Neural cell (in vitro differentiated cells): ENCODE measurements around the gene KLHL35. TPM values are rescaled to one million over a fixed set of nuclear protein-coding genes. Genes with fewer than 3 reads are reported as not detected.

Experiments used
- H2AFZ ChIP-seq: fragments of 200-600, 300-800 bp; sonication (generic), shearing (Covaris generic); 2 replicates; pipeline ENCODE4 v1.6.0; 2014; ENCODE audit warnings: low read depth, mild to moderate bottlenecking, antibody characterized with exemption, low read length, moderate library complexity
- H3F3A ChIP-seq: fragments of 200-600 bp; shearing (Covaris generic); 2 replicates; pipeline ENCODE4 v1.6.1; 2016; ENCODE audit warnings: mild to moderate bottlenecking, moderate library complexity, mixed read lengths, antibody characterized with exemption, low read length; ENCODE audit not compliant: insufficient read depth, poor library complexity, severe bottlenecking
- H3K27ac ChIP-seq: fragments of 200-600, 300-800 bp; sonication (generic), shearing (Covaris generic); 2 replicates; pipeline ENCODE4 v1.5.1; 2014; ENCODE audit warnings: mild to moderate bottlenecking, low read length, moderate library complexity
- H3K27me3 ChIP-seq: fragments of 300-800, 200-600 bp; sonication (generic), shearing (Covaris generic); 2 replicates; pipeline ENCODE4 v1.6.0; 2014; ENCODE audit warnings: mild to moderate bottlenecking, low read depth, low read length, moderate library complexity; ENCODE audit not compliant: insufficient read depth
- H3K36me3 ChIP-seq: fragments of 300-800, 200-600 bp; sonication (generic), shearing (Covaris generic); 2 replicates; pipeline ENCODE4 v1.5.1; 2014; ENCODE audit warnings: mild to moderate bottlenecking, antibody characterized with exemption, low read length, moderate library complexity; ENCODE audit not compliant: insufficient read depth
- H3K4me2 ChIP-seq: fragments of 300-800, 200-600 bp; sonication (generic), shearing (Covaris generic); 2 replicates; pipeline ENCODE4 v1.6.0; 2014; ENCODE audit warnings: mild to moderate bottlenecking, low read length
- H3K4me3 ChIP-seq: fragments of 300-800, 200-600 bp; sonication (generic), shearing (Covaris generic); 2 replicates; pipeline ENCODE4 v1.5.1; 2014; ENCODE audit warnings: mild to moderate bottlenecking, low read length, moderate library complexity
- H3K79me2 ChIP-seq: fragments of 200-600 bp; shearing (Covaris generic); replicated peaks from 2 replicates; pipeline ENCODE4 v1.6.0; 2014; ENCODE audit warnings: mild to moderate bottlenecking, low read length, moderate library complexity; ENCODE audit not compliant: insufficient read depth
- H3K9ac ChIP-seq: fragments of 300-800, 200-600 bp; sonication (generic), shearing (Covaris generic); 2 replicates; pipeline ENCODE4 v1.6.1; 2016; ENCODE audit warnings: mild to moderate bottlenecking, low read length, mixed read lengths
- H3K9me2 ChIP-seq: fragments of 200-600 bp; shearing (Covaris generic); 2 replicates; pipeline ENCODE4 v1.6.1; 2016; ENCODE audit warnings: mild to moderate bottlenecking, low read length, mixed read lengths; ENCODE audit not compliant: insufficient read depth
- H3K9me3 ChIP-seq: fragments of 200-600, 300-800 bp; sonication (generic), shearing (Covaris generic); 2 replicates; pipeline ENCODE4 v1.6.1; 2016; ENCODE audit warnings: mild to moderate bottlenecking, mixed run types, low read length, moderate library complexity, mixed read lengths
- H4K20me1 ChIP-seq: fragments of 200-600 bp; shearing (Covaris generic); 2 replicates; pipeline ENCODE4 v1.6.1; 2016; ENCODE audit warnings: mild to moderate bottlenecking, mixed run types; ENCODE audit not compliant: insufficient read depth
- EP300 ChIP-seq: fragments of 450-650 bp; conservative IDR thresholded peaks from 2 replicates; pipeline ENCODE4 v1.6.1; 2014; ENCODE audit warnings: antibody characterized with exemption, mild to moderate bottlenecking, moderate library complexity; ENCODE audit not compliant: poor library complexity, severe bottlenecking
- EZH2 ChIP-seq: fragments of 200-600, 300-800 bp; shearing (Covaris generic), sonication (generic); IDR thresholded peaks from 2 replicates; pipeline ENCODE4 v1.6.1; 2014; ENCODE audit warnings: antibody characterized with exemption, low read length, borderline replicate concordance, mild to moderate bottlenecking; ENCODE audit not compliant: insufficient read depth, poor library complexity, severe bottlenecking
- MXI1 ChIP-seq: fragments of 450-650 bp; conservative IDR thresholded peaks from 2 replicates; pipeline ENCODE4 v1.6.1; 2014; ENCODE audit warnings: antibody characterized with exemption, mild to moderate bottlenecking; ENCODE audit not compliant: poor library complexity, severe bottlenecking
- POLR2AphosphoS5 ChIP-seq: IDR thresholded peaks from 2 replicates; pipeline ENCODE4 v1.6.1; 2012
- RAD21 ChIP-seq: fragments of 450-650 bp; conservative IDR thresholded peaks from 2 replicates; pipeline ENCODE4 v1.6.1; 2014; ENCODE audit warnings: antibody characterized with exemption, mild to moderate bottlenecking, moderate library complexity
- SMC3 ChIP-seq: fragments of 450-650 bp; conservative IDR thresholded peaks from 2 replicates; pipeline ENCODE4 v1.6.1; 2014; ENCODE audit warnings: antibody characterized with exemption, mild to moderate bottlenecking, moderate library complexity; ENCODE audit not compliant: poor library complexity
- TAF1 ChIP-seq: IDR thresholded peaks from 2 replicates; pipeline ENCODE4 v1.6.1; 2012; ENCODE audit warnings: low read depth
- polyA plus RNA-seq: library from polyadenylated mRNA; depleted of rRNA; stranded (reverse); fragments of >200 nt; gene quantifications from 2 replicates; pipeline ENCODE4 v1.2.3, GENCODE V29; 2014
- TF ChIP-seq, protein P1 (sequence below): IDR thresholded peaks from 2 replicates; pipeline ENCODE4 v1.6.1; 2012; ENCODE audit warnings: borderline replicate concordance
- TF ChIP-seq, protein P2 (sequence below): fragments of 450-650 bp; IDR thresholded peaks from 2 replicates; pipeline ENCODE4 v1.5.1; 2014; ENCODE audit warnings: antibody characterized with exemption, mild to moderate bottlenecking, moderate library complexity; ENCODE audit not compliant: poor library complexity, severe bottlenecking

The KLHL35 gene
- polyA plus RNA-seq, 1 donor from 2014 or later: 17.0 TPM

DNA sequence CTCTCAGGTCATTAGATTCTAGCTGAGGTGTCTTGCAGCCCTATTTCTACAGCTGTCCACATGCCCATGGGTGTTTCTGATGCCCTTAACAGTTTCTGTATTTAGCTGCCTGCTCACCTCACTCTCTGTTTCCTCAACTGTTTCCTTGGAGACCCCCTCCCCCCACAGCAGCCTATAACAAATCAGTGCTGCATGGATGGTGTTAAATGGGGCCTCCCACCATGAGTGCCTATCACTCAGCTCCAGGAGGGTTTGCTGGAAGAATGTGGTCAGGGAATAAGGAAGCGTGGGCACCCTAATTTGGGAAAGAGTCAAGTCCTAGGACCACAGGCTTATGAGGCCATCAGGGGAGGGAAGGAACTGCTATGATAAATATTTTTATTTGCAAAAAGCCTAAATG is 8.6 kb downstream of the KLHL35 start:
- no peaks in the 10 kb centered on the region for H3K79me2 ChIP-seq
- no peaks in the 10 kb centered on the region for H3K36me3 ChIP-seq
- H3K9me2 ChIP-seq: no peaks in the 10 kb centered on the region
- H3K9me3 ChIP-seq: no peaks in the 10 kb centered on the region
- H3K27ac ChIP-seq: peak overlapping the region; percentile 74
- H3F3A ChIP-seq: no peaks in the 10 kb centered on the region
- no peaks in the 10 kb centered on the region for H4K20me1 ChIP-seq
- H2AFZ ChIP-seq: no peak overlapping the region
- no peak for TF ChIP-seq TAF1
- TF ChIP-seq, protein P1, sequence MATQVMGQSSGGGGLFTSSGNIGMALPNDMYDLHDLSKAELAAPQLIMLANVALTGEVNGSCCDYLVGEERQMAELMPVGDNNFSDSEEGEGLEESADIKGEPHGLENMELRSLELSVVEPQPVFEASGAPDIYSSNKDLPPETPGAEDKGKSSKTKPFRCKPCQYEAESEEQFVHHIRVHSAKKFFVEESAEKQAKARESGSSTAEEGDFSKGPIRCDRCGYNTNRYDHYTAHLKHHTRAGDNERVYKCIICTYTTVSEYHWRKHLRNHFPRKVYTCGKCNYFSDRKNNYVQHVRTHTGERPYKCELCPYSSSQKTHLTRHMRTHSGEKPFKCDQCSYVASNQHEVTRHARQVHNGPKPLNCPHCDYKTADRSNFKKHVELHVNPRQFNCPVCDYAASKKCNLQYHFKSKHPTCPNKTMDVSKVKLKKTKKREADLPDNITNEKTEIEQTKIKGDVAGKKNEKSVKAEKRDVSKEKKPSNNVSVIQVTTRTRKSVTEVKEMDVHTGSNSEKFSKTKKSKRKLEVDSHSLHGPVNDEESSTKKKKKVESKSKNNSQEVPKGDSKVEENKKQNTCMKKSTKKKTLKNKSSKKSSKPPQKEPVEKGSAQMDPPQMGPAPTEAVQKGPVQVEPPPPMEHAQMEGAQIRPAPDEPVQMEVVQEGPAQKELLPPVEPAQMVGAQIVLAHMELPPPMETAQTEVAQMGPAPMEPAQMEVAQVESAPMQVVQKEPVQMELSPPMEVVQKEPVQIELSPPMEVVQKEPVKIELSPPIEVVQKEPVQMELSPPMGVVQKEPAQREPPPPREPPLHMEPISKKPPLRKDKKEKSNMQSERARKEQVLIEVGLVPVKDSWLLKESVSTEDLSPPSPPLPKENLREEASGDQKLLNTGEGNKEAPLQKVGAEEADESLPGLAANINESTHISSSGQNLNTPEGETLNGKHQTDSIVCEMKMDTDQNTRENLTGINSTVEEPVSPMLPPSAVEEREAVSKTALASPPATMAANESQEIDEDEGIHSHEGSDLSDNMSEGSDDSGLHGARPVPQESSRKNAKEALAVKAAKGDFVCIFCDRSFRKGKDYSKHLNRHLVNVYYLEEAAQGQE: peak; percentile 20
- peak; percentile 16 for TF ChIP-seq MXI1
- H3K4me3 ChIP-seq: peak overlapping the region; percentile 8
- peaks cover 4% of the 10 kb centered on the region for H3K27me3 ChIP-seq
- H3K4me2 ChIP-seq: no peak overlapping the region
- H3K9ac ChIP-seq: peak overlapping the region; percentile 45

DNA sequence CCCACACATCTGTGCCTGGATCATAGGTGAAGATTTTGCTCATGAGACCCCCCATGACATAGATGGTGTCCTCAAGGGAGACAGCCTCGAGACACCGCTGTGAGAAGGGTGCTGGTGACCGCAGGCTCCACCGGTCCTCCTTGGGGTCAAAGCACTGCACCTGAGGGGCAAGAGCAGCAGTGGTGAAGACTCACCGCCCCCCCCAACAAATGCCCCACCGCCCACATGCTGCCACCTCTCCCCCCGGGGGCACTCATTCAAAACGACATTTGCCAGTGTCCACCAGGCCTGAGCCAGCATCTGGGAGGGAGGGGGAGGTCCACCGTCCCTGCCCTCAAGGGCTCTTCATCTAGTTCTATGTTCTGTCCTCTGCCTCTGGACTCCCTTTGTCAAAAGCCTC is 9.3 kb downstream of the KLHL35 start:
- Histone ChIP-seq H3K9me3 (no peaks in the 10 kb centered on the region), H3K27ac (peak overlapping the region; percentile 74), H4K20me1 (no peaks in the 10 kb centered on the region), H3F3A (no peaks in the 10 kb centered on the region), H2AFZ (no peak overlapping the region), H3K79me2 (no peaks in the 10 kb centered on the region), H3K36me3 (no peaks in the 10 kb centered on the region), H3K9ac (peak overlapping the region; percentile 45), H3K27me3 (no peaks in the 10 kb centered on the region), H3K4me2 (no peak overlapping the region), H3K4me3 (peak overlapping the region; percentile 8), H3K9me2 (no peaks in the 10 kb centered on the region)
- TF ChIP-seq MXI1: no peak
- TF ChIP-seq TAF1: no peak
- no peak for TF ChIP-seq RAD21
- TF ChIP-seq EP300: no peak
- TF ChIP-seq, protein P1: no peak
- no peak for TF ChIP-seq SMC3
- TF ChIP-seq, protein P2, sequence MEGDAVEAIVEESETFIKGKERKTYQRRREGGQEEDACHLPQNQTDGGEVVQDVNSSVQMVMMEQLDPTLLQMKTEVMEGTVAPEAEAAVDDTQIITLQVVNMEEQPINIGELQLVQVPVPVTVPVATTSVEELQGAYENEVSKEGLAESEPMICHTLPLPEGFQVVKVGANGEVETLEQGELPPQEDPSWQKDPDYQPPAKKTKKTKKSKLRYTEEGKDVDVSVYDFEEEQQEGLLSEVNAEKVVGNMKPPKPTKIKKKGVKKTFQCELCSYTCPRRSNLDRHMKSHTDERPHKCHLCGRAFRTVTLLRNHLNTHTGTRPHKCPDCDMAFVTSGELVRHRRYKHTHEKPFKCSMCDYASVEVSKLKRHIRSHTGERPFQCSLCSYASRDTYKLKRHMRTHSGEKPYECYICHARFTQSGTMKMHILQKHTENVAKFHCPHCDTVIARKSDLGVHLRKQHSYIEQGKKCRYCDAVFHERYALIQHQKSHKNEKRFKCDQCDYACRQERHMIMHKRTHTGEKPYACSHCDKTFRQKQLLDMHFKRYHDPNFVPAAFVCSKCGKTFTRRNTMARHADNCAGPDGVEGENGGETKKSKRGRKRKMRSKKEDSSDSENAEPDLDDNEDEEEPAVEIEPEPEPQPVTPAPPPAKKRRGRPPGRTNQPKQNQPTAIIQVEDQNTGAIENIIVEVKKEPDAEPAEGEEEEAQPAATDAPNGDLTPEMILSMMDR: no peak
- no peak for TF ChIP-seq POLR2AphosphoS5
- no peak for TF ChIP-seq EZH2
